ENCODE results near the gene DLGAP3. TPM values are rescaled to one million over a fixed set of nuclear protein-coding genes. Genes with fewer than 3 reads are reported as not detected.

Gene DLGAP3
- total and polyA plus RNA-seq, 9 donors: 0.05 to 0.62 (median 0.18) TPM

DNA sequence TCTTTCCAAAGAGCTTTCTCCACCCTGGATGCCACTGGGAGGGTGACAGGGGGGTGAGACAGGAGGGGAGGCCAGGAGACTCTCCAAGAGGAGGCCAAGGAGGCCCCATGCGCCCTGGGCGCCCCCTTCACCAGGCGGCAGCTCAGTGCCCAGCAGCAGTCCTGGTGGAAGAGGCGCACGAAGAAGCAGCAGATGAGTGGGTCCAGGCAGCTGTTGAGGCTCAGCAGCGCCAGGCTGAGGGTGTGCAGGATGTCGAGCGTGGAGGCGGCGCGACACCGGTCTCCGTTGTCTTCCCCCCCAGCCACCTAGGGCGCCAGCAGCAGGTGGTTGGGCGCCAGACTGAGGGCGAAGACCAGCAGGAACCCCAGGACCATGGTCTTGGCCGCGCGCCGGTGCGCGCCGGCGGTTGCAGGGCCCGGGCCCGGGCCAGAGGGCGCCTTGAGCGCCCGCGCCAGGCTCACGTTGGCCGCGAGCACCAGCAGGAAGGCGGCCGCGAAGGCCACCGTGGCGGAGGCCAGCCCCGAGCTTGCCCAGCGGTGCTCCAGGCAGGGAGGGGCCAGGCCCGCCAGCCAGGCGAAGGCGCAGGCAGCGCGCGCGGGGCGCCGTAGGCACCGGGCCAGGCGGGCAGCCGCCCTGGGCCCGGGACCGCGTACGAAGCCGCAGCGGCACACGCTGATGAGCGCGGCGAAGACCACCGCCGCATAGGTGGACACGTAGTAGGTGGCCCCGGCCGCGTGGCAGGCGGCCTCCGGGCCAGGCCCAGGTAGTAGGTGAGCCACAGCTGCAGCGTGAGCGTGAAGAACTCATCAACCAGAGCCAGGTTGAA lies 47.1 kb upstream of the DLGAP3 start:
- 59 to 65% (median 59%) methylated on average over 70 to 72 of the region's 72 CpGs for WGBS, 3 donors
- no peak for DNase-seq
- H3K9me3 ChIP-seq: no peaks in the 10 kb centered on the region
- H3K4me3 ChIP-seq: no peak overlapping the region
- intact Hi-C loops (cut with DNase I): no loop called here
- H3K27me3 ChIP-seq: no peaks in the 10 kb centered on the region
- H3K36me3 ChIP-seq: no peaks in the 10 kb centered on the region
- H3K4me1 ChIP-seq (ENCODE audit: insufficient read depth): no peaks in the 10 kb centered on the region
- no peak overlapping the region for H3K27ac ChIP-seq
- TF ChIP-seq POLR2A (IDR thresholded peaks at IDR 0.05) (no peak), EP300 (IDR thresholded peaks at IDR 0.05) (no peak)
- TF ChIP-seq, protein P1, sequence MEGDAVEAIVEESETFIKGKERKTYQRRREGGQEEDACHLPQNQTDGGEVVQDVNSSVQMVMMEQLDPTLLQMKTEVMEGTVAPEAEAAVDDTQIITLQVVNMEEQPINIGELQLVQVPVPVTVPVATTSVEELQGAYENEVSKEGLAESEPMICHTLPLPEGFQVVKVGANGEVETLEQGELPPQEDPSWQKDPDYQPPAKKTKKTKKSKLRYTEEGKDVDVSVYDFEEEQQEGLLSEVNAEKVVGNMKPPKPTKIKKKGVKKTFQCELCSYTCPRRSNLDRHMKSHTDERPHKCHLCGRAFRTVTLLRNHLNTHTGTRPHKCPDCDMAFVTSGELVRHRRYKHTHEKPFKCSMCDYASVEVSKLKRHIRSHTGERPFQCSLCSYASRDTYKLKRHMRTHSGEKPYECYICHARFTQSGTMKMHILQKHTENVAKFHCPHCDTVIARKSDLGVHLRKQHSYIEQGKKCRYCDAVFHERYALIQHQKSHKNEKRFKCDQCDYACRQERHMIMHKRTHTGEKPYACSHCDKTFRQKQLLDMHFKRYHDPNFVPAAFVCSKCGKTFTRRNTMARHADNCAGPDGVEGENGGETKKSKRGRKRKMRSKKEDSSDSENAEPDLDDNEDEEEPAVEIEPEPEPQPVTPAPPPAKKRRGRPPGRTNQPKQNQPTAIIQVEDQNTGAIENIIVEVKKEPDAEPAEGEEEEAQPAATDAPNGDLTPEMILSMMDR (IDR thresholded peaks at IDR 0.05): no peak

DNA sequence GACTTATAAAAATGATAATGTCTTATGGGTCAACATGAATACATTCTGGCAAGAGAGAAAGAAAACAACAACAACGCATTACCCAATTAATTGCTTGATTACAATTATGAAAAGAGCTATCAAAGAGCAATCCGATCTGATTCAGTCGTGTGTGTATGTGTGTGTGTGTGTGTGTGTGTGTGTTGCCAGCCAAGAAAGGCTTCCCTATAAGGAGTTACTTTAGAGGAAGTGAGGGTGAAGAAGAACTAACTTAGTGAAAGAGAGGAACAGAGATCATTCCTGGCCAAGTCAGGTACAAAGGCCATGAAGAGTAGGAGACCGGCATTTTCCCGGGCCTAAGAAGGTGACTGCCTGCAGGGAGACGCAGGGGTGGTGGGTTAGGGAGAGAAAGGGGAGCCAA lies 46.3 kb upstream of the DLGAP3 start:
- Histone ChIP-seq H3K4me1 (ENCODE audit: insufficient read depth) (no peaks in the 10 kb centered on the region), H3K36me3 (no peaks in the 10 kb centered on the region), H3K27me3 (no peaks in the 10 kb centered on the region), H3K4me3 (no peak overlapping the region), H3K9me3 (no peaks in the 10 kb centered on the region), H3K27ac (no peak overlapping the region)
- WGBS, 3 donors: 79 to 84% (median 81%) methylated on average over 6 of the region's 6 CpGs
- no peak for DNase-seq
- intact Hi-C loops (cut with DNase I): no loop called here
- TF ChIP-seq POLR2A (IDR thresholded peaks at IDR 0.05) (no peak), EP300 (IDR thresholded peaks at IDR 0.05) (no peak)
- TF ChIP-seq, protein P1 (IDR thresholded peaks at IDR 0.05): no peak

DNA sequence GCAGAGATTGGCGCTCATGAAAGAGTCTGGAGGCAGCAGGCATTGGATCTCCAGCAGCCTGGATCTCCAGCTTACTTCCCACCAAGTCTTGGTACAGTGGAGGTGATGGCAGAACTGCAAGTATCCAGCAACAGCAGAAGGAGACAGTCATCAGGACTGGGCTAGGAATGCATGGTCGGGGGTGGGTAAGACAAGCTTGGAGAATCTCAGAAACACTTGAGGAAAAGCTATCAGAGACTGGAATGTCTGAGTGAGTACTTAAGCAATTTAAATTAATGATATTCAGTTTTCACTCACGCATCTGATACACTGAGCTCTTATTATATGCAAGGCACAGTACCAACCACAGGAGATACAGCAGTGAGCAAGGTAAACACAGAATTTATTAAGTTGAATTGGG lies 45.9 kb upstream of the DLGAP3 start:
- Histone ChIP-seq H3K4me1 (ENCODE audit: insufficient read depth) (no peaks in the 10 kb centered on the region), H3K27me3 (no peaks in the 10 kb centered on the region), H3K4me3 (no peak overlapping the region), H3K27ac (no peak overlapping the region), H3K9me3 (no peaks in the 10 kb centered on the region), H3K36me3 (no peaks in the 10 kb centered on the region)
- 83 to 88% (median 87%) methylated on average over 3 of the region's 3 CpGs for WGBS, 3 donors
- intact Hi-C loops (cut with DNase I): no loop called here
- no peak for DNase-seq
- TF ChIP-seq EP300 (IDR thresholded peaks at IDR 0.05) (no peak), POLR2A (IDR thresholded peaks at IDR 0.05) (no peak)
- TF ChIP-seq, protein P1 (IDR thresholded peaks at IDR 0.05): no peak

DNA sequence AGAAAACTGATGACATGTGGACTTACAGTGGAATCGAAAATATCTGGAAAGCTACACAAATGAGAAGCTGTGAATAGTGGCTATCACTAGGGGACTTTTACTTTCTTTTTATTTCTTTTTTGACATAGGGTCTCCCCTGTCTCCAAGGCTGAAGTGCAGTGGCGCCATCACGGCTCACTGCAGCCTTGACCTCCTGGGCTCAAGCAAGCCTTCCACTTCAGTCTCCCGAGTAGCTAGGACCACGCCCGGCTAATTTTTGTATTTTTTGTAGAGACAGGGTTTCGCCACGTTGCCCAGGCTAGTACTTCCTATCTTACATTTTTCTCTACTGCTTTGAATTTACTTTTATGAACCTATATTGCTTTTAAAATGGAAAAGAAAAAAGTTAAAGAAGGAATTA lies 45.2 kb upstream of the DLGAP3 start:
- 46 to 60% (median 56%) methylated on average over 8 of the region's 8 CpGs for WGBS, 3 donors
- H3K27me3 ChIP-seq: no peaks in the 10 kb centered on the region
- DNase-seq: no peak
- intact Hi-C loops (cut with DNase I): no loop called here
- H3K27ac ChIP-seq: no peak overlapping the region
- H3K36me3 ChIP-seq: no peaks in the 10 kb centered on the region
- no peaks in the 10 kb centered on the region for H3K4me1 ChIP-seq (ENCODE audit: insufficient read depth)
- H3K9me3 ChIP-seq: no peaks in the 10 kb centered on the region
- H3K4me3 ChIP-seq: no peak overlapping the region
- no peak for TF ChIP-seq EP300 (IDR thresholded peaks at IDR 0.05)
- TF ChIP-seq, protein P1 (IDR thresholded peaks at IDR 0.05): no peak
- no peak for TF ChIP-seq POLR2A (IDR thresholded peaks at IDR 0.05)

All from ovary (tissue), 9 donors.